GM23338 (cell line): Measurements from ENCODE around the gene DOCK4. TPM values are rescaled to one million over a fixed set of nuclear protein-coding genes. Genes with fewer than 3 reads are reported as not detected.

Source experiments
- ATAC-seq: fragments of 200-7000 bp; cut with Tn5 transposase; 3 replicates; pipeline ENCODE4 v1.9.1; 2020
- DNase-seq: peaks from one replicate; pipeline ENCODE4 v3.0.0-alpha.2; 2015; ENCODE audit warnings: low spot score
- H2AFZ ChIP-seq: fragments of 200-600 bp; sonication (generic); 2 replicates; pipeline ENCODE4 v1.8.0; 2016; ENCODE audit warnings: antibody characterized with exemption, mild to moderate bottlenecking, moderate library complexity
- H3F3A ChIP-seq: fragments of 200-600 bp; sonication (generic); replicated peaks from 2 replicates; pipeline ENCODE4 v1.8.0; 2017; ENCODE audit warnings: antibody characterized with exemption, mixed run types, low read depth
- H3K27ac ChIP-seq: fragments of 200-600 bp; sonication (generic); 2 replicates; pipeline ENCODE4 v1.6.1; 2016; ENCODE audit warnings: low read depth
- H3K27me3 ChIP-seq: fragments of 200-600 bp; sonication (generic); 2 replicates; pipeline ENCODE4 v1.8.0; 2016; ENCODE audit warnings: mild to moderate bottlenecking, mixed run types, moderate library complexity; ENCODE audit not compliant: insufficient read depth
- H3K36me3 ChIP-seq: fragments of 200-600 bp; sonication (generic); 2 replicates; pipeline ENCODE4 v1.8.0; 2016; ENCODE audit warnings: mild to moderate bottlenecking; ENCODE audit not compliant: insufficient read depth
- H3K4me1 ChIP-seq: fragments of 200-600 bp; sonication (generic); 2 replicates; pipeline ENCODE4 v1.8.0; 2016; ENCODE audit warnings: mild to moderate bottlenecking, moderate library complexity; ENCODE audit not compliant: insufficient read depth
- H3K4me2 ChIP-seq: fragments of 200-600 bp; sonication (generic); 2 replicates; pipeline ENCODE4 v1.7.1; 2017; ENCODE audit warnings: mixed run types
- H3K4me3 ChIP-seq: fragments of 200-600 bp; sonication (generic); 2 replicates; pipeline ENCODE4 v1.6.1; 2016; ENCODE audit warnings: mixed run types
- H3K79me2 ChIP-seq: fragments of 200-600 bp; sonication (generic); replicated peaks from 2 replicates; pipeline ENCODE4 v1.8.0; 2017; ENCODE audit warnings: mild to moderate bottlenecking; ENCODE audit not compliant: insufficient read depth
- H3K9me2 ChIP-seq: fragments of 200-600 bp; sonication (generic); 2 replicates; pipeline ENCODE4 v1.8.0; 2017; ENCODE audit not compliant: insufficient read depth
- H4K20me1 ChIP-seq: fragments of 200-600 bp; sonication (generic); replicated peaks from 2 replicates; pipeline ENCODE4 v1.8.0; 2017; ENCODE audit warnings: mild to moderate bottlenecking; ENCODE audit not compliant: insufficient read depth
- H3K27ac Mint-ChIP-seq: 2 replicates; pipeline ENCODE4 v1.8.0; 2020; ENCODE audit warnings: inconsistent platforms, mild to moderate bottlenecking, moderate library complexity, mixed read lengths
- H3K27me3 Mint-ChIP-seq: 3 replicates; pipeline ENCODE4 v1.8.0; 2022; ENCODE audit warnings: low read depth, mild to moderate bottlenecking, moderate library complexity, mixed read lengths, inconsistent platforms; ENCODE audit not compliant: insufficient read depth, poor library complexity
- H3K36me3 Mint-ChIP-seq: 3 replicates; pipeline ENCODE4 v1.8.0; 2021; ENCODE audit warnings: low read depth, mild to moderate bottlenecking, inconsistent platforms, moderate library complexity, mixed read lengths
- H3K4me1 Mint-ChIP-seq: 3 replicates; pipeline ENCODE4 v1.8.0; 2020; ENCODE audit warnings: mild to moderate bottlenecking, inconsistent platforms, mixed read lengths
- H3K4me3 Mint-ChIP-seq: 3 replicates; pipeline ENCODE4 v1.8.0; 2021; ENCODE audit warnings: moderate library complexity, mild to moderate bottlenecking, inconsistent platforms, mixed read lengths
- H3K9me3 Mint-ChIP-seq: 3 replicates; pipeline ENCODE4 v1.8.0; 2020; ENCODE audit warnings: moderate library complexity, mild to moderate bottlenecking, inconsistent platforms, mixed read lengths
- CREB1 ChIP-seq: fragments of 250-450 bp; sonication (Bioruptor Pico); IDR thresholded peaks from 2 replicates; pipeline ENCODE4 v1.5.0; 2020; ENCODE audit warnings: low read depth, mild to moderate bottlenecking, moderate library complexity
- EZH2 ChIP-seq: fragments of 200-600 bp; sonication (generic); IDR thresholded peaks from one replicate; pipeline ENCODE4 v1.8.0; 2017; ENCODE audit warnings: antibody characterized with exemption, mild to moderate bottlenecking, low read depth; ENCODE audit not compliant: unreplicated experiment
- EZH2phosphoT487 ChIP-seq: fragments of 200-600 bp; sonication (generic); IDR thresholded peaks from one replicate; pipeline ENCODE4 v1.8.1; 2018; ENCODE audit warnings: antibody characterized with exemption; ENCODE audit not compliant: unreplicated experiment
- JUNB ChIP-seq: IDR thresholded peaks from one replicate; pipeline ENCODE4 v1.6.1; 2016; ENCODE audit warnings: antibody characterized with exemption; ENCODE audit not compliant: unreplicated experiment
- POLR2AphosphoS5 ChIP-seq: IDR thresholded peaks from 2 replicates; pipeline ENCODE4 v1.6.1; 2016; ENCODE audit warnings: antibody characterized with exemption, low read depth
- STAT1 ChIP-seq: IDR thresholded peaks from one replicate; pipeline ENCODE4 v1.6.1; 2016; ENCODE audit warnings: antibody characterized with exemption; ENCODE audit not compliant: unreplicated experiment
- ZNF114 ChIP-seq: fragments of 250-450 bp; sonication (Bioruptor Pico); IDR thresholded peaks from 2 replicates; pipeline ENCODE4 v1.5.0; 2020; ENCODE audit warnings: mild to moderate bottlenecking, moderate library complexity
- polyA plus RNA-seq: library from polyadenylated mRNA; unstranded; fragments of >200 nt; fragmentation: Nextera tagmentation; extraction: Ambion mirVana; gene quantifications from 2 replicates; pipeline ENCODE4 v1.2.1, GENCODE V29; 2016
- total RNA-seq: library from RNA; depleted of rRNA; stranded (reverse); fragments of >200 nt; shearing (Covaris generic); gene quantifications from 2 replicates; pipeline ENCODE4 v1.2.3, GENCODE V29; 2014
- TF ChIP-seq, protein P1 (sequence below): fragments of 250-450 bp; sonication (Bioruptor Pico); IDR thresholded peaks from 2 replicates; pipeline ENCODE4 v1.5.0; 2020; ENCODE audit warnings: mild to moderate bottlenecking, moderate library complexity
- TF ChIP-seq, protein P2 (sequence below): IDR thresholded peaks from 2 replicates; pipeline ENCODE4 v1.6.1; 2016; ENCODE audit warnings: antibody characterized with exemption
- TF ChIP-seq, protein P3 (sequence below): IDR thresholded peaks from one replicate; pipeline ENCODE4 v1.6.1; 2018; ENCODE audit warnings: antibody characterized with exemption; ENCODE audit not compliant: unreplicated experiment
- TF ChIP-seq, protein P4 (sequence below), 2 experiments: fragments of 200-600 bp in 1 of 2; sonication (generic) in 1 of 2; conservative IDR thresholded peaks; 2 replicates each; pipeline versions ENCODE4 v1.5.1 to v1.6.1; 2016 to 2017; ENCODE audit warnings: antibody characterized with exemption in 2 of 2, low read depth in 2 of 2, mild to moderate bottlenecking in 2 of 2, moderate library complexity in 1 of 2

The DOCK4 gene
- total and polyA plus RNA-seq, 2 experiments from 2014 or later = 6.3 to 33.8 TPM

DNA sequence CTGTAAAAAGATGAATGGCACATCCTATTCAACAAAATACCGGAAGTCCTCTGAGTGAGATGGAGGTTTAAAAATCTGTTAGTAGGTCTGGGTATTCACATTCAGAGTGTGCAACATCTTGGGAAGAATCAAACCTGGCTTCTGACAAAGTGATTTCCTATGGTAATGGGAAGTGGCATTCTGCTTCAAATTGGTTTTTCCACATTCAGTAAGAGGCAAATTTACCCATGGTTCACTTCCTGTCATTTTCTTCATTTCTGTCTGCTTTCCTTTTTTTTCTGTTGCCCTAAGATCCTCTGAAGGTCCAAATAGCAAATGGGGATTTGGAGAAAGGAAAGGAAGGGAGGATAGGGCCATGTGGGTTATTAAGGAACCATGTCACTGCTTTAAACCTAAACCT, 218.3 kb downstream of the DOCK4 start:
- ATAC-seq (no peak), DNase-seq (no peak)
- no peaks in the 10 kb centered on the region; the same call in 1 of the 2 replicates for H3K9me2 ChIP-seq
- no peaks in the 10 kb centered on the region for H4K20me1 ChIP-seq
- H3K36me3 ChIP-seq = no peaks in the 10 kb centered on the region; the same call in 1 of the 2 replicates
- TF ChIP-seq CREB1 (CRISPR knock-in tag) = no peak
- TF ChIP-seq JUNB = no peak
- TF ChIP-seq, protein P1, sequence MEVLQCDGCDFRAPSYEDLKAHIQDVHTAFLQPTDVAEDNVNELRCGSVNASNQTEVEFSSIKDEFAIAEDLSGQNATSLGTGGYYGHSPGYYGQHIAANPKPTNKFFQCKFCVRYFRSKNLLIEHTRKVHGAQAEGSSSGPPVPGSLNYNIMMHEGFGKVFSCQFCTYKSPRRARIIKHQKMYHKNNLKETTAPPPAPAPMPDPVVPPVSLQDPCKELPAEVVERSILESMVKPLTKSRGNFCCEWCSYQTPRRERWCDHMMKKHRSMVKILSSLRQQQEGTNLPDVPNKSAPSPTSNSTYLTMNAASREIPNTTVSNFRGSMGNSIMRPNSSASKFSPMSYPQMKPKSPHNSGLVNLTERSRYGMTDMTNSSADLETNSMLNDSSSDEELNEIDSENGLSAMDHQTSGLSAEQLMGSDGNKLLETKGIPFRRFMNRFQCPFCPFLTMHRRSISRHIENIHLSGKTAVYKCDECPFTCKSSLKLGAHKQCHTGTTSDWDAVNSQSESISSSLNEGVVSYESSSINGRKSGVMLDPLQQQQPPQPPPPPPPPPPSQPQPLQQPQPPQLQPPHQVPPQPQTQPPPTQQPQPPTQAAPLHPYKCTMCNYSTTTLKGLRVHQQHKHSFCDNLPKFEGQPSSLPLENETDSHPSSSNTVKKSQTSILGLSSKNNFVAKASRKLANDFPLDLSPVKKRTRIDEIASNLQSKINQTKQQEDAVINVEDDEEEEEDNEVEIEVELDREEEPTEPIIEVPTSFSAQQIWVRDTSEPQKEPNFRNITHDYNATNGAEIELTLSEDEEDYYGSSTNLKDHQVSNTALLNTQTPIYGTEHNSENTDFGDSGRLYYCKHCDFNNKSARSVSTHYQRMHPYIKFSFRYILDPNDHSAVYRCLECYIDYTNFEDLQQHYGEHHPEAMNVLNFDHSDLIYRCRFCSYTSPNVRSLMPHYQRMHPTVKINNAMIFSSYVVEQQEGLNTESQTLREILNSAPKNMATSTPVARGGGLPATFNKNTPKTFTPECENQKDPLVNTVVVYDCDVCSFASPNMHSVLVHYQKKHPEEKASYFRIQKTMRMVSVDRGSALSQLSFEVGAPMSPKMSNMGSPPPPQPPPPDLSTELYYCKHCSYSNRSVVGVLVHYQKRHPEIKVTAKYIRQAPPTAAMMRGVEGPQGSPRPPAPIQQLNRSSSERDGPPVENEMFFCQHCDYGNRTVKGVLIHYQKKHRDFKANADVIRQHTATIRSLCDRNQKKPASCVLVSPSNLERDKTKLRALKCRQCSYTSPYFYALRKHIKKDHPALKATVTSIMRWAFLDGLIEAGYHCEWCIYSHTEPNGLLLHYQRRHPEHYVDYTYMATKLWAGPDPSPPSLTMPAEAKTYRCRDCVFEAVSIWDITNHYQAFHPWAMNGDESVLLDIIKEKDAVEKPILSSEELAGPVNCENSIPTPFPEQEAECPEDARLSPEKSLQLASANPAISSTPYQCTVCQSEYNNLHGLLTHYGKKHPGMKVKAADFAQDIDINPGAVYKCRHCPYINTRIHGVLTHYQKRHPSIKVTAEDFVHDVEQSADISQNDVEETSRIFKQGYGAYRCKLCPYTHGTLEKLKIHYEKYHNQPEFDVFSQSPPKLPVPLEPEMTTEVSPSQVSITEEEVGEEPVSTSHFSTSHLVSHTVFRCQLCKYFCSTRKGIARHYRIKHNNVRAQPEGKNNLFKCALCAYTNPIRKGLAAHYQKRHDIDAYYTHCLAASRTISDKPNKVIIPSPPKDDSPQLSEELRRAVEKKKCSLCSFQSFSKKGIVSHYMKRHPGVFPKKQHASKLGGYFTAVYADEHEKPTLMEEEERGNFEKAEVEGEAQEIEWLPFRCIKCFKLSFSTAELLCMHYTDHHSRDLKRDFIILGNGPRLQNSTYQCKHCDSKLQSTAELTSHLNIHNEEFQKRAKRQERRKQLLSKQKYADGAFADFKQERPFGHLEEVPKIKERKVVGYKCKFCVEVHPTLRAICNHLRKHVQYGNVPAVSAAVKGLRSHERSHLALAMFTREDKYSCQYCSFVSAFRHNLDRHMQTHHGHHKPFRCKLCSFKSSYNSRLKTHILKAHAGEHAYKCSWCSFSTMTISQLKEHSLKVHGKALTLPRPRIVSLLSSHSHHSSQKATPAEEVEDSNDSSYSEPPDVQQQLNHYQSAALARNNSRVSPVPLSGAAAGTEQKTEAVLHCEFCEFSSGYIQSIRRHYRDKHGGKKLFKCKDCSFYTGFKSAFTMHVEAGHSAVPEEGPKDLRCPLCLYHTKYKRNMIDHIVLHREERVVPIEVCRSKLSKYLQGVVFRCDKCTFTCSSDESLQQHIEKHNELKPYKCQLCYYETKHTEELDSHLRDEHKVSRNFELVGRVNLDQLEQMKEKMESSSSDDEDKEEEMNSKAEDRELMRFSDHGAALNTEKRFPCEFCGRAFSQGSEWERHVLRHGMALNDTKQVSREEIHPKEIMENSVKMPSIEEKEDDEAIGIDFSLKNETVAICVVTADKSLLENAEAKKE (CRISPR knock-in tag) = no peak
- TF ChIP-seq, protein P2, sequence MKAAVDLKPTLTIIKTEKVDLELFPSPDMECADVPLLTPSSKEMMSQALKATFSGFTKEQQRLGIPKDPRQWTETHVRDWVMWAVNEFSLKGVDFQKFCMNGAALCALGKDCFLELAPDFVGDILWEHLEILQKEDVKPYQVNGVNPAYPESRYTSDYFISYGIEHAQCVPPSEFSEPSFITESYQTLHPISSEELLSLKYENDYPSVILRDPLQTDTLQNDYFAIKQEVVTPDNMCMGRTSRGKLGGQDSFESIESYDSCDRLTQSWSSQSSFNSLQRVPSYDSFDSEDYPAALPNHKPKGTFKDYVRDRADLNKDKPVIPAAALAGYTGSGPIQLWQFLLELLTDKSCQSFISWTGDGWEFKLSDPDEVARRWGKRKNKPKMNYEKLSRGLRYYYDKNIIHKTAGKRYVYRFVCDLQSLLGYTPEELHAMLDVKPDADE = no peak
- TF ChIP-seq, protein P3, sequence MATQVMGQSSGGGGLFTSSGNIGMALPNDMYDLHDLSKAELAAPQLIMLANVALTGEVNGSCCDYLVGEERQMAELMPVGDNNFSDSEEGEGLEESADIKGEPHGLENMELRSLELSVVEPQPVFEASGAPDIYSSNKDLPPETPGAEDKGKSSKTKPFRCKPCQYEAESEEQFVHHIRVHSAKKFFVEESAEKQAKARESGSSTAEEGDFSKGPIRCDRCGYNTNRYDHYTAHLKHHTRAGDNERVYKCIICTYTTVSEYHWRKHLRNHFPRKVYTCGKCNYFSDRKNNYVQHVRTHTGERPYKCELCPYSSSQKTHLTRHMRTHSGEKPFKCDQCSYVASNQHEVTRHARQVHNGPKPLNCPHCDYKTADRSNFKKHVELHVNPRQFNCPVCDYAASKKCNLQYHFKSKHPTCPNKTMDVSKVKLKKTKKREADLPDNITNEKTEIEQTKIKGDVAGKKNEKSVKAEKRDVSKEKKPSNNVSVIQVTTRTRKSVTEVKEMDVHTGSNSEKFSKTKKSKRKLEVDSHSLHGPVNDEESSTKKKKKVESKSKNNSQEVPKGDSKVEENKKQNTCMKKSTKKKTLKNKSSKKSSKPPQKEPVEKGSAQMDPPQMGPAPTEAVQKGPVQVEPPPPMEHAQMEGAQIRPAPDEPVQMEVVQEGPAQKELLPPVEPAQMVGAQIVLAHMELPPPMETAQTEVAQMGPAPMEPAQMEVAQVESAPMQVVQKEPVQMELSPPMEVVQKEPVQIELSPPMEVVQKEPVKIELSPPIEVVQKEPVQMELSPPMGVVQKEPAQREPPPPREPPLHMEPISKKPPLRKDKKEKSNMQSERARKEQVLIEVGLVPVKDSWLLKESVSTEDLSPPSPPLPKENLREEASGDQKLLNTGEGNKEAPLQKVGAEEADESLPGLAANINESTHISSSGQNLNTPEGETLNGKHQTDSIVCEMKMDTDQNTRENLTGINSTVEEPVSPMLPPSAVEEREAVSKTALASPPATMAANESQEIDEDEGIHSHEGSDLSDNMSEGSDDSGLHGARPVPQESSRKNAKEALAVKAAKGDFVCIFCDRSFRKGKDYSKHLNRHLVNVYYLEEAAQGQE = no peak
- TF ChIP-seq, protein P4, sequence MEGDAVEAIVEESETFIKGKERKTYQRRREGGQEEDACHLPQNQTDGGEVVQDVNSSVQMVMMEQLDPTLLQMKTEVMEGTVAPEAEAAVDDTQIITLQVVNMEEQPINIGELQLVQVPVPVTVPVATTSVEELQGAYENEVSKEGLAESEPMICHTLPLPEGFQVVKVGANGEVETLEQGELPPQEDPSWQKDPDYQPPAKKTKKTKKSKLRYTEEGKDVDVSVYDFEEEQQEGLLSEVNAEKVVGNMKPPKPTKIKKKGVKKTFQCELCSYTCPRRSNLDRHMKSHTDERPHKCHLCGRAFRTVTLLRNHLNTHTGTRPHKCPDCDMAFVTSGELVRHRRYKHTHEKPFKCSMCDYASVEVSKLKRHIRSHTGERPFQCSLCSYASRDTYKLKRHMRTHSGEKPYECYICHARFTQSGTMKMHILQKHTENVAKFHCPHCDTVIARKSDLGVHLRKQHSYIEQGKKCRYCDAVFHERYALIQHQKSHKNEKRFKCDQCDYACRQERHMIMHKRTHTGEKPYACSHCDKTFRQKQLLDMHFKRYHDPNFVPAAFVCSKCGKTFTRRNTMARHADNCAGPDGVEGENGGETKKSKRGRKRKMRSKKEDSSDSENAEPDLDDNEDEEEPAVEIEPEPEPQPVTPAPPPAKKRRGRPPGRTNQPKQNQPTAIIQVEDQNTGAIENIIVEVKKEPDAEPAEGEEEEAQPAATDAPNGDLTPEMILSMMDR (conservative IDR thresholded peaks at IDR 0.05; ENCODE audit: low read depth in 2 of 2) = no peak
- TF ChIP-seq POLR2AphosphoS5 = no peak
- no peak for TF ChIP-seq STAT1
- no peak for TF ChIP-seq EZH2
- no peak for TF ChIP-seq ZNF114 (CRISPR knock-in tag)
- TF ChIP-seq EZH2phosphoT487 = no peak
- no peak overlapping the region for H3K4me2 ChIP-seq
- no peaks in the 10 kb centered on the region for H3K9me3 Mint-ChIP-seq
- H3K27ac ChIP-seq = no peak overlapping the region
- H3K27ac Mint-ChIP-seq = no peak overlapping the region
- no peaks in the 10 kb centered on the region for H3K27me3 Mint-ChIP-seq
- H3F3A ChIP-seq = no peaks in the 10 kb centered on the region
- H3K79me2 ChIP-seq = no peaks in the 10 kb centered on the region
- no peak overlapping the region for H3K4me3 ChIP-seq
- peaks cover 8% of the 10 kb centered on the region for H3K4me1 Mint-ChIP-seq
- H3K27me3 ChIP-seq = no peaks in the 10 kb centered on the region
- peaks cover 19% of the 10 kb centered on the region for H3K36me3 Mint-ChIP-seq
- H2AFZ ChIP-seq = no peak overlapping the region
- H3K4me1 ChIP-seq = peaks cover 8% of the 10 kb centered on the region
- H3K4me3 Mint-ChIP-seq = no peak overlapping the region
